Measurements from ENCODE around the gene CDON.

Gene CDON

DNA sequence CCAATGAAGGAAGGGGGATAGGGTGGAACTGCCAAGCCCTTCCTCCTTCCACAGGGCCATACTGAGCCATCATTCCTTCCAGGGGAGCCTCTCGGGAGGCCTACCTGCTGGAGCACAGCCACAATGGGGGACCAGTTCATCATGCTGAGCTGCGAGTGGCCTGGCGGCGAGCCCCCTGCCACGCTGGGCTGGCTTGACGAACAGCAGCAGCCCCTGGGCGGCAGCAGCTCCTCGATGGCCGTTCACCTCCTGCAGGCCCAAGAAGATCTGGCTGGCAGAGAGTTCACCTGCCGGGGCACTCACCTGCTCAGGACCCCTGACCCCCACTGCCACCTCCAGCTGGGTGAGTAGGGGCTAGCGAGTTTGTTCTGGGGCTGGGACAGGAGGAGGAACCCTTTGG lies 110.9 kb downstream of the CDON start:
- DNase-seq (ENCODE audit: low read depth), result no peak
- in situ Hi-C loops (cut with HindIII; ENCODE audit: low sequenced_read_pairs), result no loop called here
- TF ChIP-seq, protein P1, sequence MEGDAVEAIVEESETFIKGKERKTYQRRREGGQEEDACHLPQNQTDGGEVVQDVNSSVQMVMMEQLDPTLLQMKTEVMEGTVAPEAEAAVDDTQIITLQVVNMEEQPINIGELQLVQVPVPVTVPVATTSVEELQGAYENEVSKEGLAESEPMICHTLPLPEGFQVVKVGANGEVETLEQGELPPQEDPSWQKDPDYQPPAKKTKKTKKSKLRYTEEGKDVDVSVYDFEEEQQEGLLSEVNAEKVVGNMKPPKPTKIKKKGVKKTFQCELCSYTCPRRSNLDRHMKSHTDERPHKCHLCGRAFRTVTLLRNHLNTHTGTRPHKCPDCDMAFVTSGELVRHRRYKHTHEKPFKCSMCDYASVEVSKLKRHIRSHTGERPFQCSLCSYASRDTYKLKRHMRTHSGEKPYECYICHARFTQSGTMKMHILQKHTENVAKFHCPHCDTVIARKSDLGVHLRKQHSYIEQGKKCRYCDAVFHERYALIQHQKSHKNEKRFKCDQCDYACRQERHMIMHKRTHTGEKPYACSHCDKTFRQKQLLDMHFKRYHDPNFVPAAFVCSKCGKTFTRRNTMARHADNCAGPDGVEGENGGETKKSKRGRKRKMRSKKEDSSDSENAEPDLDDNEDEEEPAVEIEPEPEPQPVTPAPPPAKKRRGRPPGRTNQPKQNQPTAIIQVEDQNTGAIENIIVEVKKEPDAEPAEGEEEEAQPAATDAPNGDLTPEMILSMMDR (IDR thresholded peaks at IDR 0.05; ENCODE audit: low read depth, low read length, missing control alignments), result no peak
- H3K4me3 ChIP-seq (ENCODE audit: low read depth, low read length), result no peak overlapping the region

DNA sequence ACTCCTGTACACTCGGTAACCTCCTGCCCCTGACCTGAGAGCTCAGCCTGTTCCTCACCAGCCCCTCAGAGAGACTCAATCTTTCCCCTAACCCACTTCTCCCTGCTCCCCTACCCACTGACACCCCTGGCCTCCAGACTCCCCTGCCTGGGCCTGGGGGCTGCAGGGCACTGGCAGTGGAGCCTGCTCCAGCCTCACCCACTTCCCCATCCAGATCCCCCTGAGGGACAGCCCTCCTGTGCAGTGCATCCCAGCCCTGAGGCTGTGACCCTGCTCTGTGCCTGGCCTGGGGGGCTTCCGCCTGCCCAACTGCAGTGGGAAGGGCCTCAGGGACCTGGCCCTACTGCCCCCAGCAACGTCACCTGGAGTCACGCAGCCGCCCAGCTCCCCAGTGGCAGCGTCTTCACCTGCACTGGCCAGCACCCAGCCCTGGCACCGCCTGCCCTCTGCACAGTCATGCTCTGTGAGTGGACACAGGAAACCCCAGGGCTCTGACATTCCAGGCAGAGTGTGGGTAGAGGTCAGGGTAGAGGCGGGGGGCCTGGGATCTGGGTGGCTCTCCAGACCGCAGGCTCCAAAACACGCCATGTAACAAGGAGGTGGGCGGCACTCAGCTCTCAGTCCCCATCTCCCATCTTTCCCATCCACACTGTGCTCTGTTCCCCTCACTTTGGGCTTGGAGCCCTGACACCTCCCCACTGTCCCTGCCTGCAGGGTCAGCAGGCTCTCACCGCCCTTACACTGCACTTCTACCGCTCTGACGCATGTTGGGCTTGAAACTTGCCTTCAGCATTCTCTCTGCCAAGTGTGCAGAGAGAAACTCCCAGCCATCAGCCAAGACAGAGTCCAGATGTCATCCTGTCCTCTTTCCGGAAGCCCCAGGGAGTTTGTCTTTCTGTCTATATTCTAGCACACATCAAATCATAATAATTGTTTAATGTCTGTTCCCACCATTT lies 111.7 kb downstream of the CDON start:
- TF ChIP-seq, protein P1 (IDR thresholded peaks at IDR 0.05; ENCODE audit: low read depth, low read length, missing control alignments), result no peak
- in situ Hi-C loops (cut with HindIII; ENCODE audit: low sequenced_read_pairs), result no loop called here
- DNase-seq (ENCODE audit: low read depth), result peak; percentile 3
- H3K4me3 ChIP-seq (ENCODE audit: low read depth, low read length), result no peak overlapping the region

DNA sequence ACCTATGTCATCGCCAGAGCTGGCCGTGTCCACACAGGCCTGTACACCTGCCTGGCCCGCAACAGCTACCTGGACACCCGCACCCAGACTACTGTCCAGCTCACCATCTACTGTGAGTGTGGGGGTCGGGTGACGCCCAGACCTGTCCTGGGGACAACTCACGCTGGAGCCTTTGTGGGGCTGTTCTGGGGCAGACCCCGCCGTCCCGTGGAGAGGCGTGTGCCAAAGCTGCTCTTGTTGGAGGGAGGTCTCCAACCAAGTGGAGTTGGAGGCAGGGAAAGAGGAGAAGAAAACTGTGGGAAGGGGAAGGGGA lies 112.5 kb downstream of the CDON start:
- DNase-seq (ENCODE audit: low read depth), result no peak
- no peak overlapping the region for H3K4me3 ChIP-seq (ENCODE audit: low read depth, low read length)
- TF ChIP-seq, protein P1 (IDR thresholded peaks at IDR 0.05; ENCODE audit: low read depth, low read length, missing control alignments), result no peak
- in situ Hi-C loops (cut with HindIII; ENCODE audit: low sequenced_read_pairs), result no loop called here

DNA sequence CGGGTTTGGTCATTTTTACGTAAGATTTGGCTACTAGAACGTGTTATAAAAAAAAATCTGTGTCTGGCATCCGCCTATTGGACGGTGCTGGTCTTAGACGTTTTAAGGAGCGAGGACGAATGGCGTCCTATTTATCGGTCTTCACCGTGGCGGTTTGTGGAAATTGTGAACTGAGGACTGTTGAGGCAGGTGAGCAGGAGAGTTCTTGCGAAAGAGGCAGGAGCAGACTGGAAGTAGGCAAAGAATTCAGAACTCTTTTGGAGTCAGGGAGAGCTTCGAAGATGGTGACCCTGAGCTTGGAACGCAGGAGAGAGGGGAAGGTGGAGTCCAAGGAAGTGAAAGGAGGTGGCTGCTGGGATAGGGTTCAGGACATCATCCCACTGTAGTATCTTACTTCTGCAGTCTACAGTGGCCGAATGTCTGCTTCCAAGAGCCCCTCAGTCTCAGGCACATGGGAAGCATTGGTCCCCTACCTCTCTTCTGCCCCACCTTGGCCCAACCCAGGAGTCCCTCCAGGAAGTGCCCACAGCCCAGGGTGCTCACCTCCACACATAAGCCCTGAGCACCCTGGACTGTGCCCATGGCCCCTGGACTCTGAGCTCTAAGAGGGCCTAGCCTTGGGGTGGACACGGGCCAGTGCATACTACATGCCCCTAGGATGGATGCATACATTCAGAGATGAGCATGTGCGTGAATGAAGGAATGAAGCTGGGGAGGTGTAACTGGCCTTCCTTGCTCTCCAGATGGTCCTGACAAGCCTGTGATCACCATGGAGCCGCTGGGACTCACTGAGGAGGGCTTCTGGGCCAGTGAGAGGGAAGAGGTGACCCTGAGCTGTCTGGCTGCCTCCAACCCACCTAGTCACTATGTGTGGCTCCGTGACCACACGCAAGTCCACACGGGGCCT lies 113.1 kb downstream of the CDON start:
- in situ Hi-C loops (cut with HindIII; ENCODE audit: low sequenced_read_pairs), result no loop called here
- H3K4me3 ChIP-seq (ENCODE audit: low read depth, low read length), result no peak overlapping the region
- no peak for DNase-seq (ENCODE audit: low read depth)
- TF ChIP-seq, protein P1 (IDR thresholded peaks at IDR 0.05; ENCODE audit: low read depth, low read length, missing control alignments), result no peak

DNA sequence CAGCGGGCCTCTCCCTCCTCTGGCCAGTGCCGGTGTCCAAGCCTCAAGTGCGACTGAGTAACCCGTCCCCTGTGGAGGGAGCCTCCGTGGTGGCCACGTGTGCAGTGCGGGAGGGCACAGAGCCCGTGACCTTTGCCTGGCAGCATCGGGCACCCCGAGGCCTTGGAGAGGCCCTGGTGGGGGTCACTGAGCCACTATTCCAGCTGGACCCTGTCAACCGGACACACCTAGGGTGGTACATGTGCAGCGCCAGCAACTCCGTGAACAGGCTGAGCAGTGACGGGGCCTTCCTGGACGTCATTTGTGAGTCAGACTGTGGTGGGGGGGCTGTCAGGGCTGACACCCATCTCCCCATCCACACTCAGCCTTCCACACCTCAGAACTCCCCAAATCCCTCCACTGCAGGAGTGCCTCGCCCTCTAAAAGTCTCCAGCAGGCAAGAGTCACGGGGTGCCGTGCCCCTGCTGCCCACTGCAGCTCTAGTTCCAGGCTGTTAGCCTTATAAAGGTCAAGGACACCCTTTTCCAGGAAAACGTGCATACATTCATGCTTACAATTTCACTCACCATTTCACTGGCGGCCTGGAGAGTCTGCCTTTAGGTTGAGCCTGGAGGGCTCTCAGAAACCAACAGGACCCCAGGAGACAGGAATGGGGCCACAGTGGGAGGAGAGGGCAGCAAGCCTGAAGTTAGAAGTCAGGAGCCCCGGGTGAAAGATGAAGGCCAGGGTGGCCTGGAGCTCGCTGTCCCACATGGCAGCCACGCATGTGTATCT lies 114.2 kb downstream of the CDON start:
- DNase-seq (ENCODE audit: low read depth), result no peak
- TF ChIP-seq, protein P1 (IDR thresholded peaks at IDR 0.05; ENCODE audit: low read depth, low read length, missing control alignments), result no peak
- no peak overlapping the region for H3K4me3 ChIP-seq (ENCODE audit: low read depth, low read length)
- in situ Hi-C loops (cut with HindIII; ENCODE audit: low sequenced_read_pairs), result no loop called here
